ENCODE results near the gene PRMT1. TPM values are rescaled to one million over a fixed set of nuclear protein-coding genes. Genes with fewer than 3 reads are reported as not detected.

The PRMT1 gene
- 100 to 1,000 TPM; 115 to 116 TPM for total RNA-seq

GRCh38 chr19:49677231-49677900, at the start of gene PRMT1:
PRMT1 (plus strand) TSS chr19:49677271; CDS start chr19:49677281, 10 bp downstream.

GRCh38 chr19:49640113-49640898, 36.8 kb upstream of the PRMT1 start, which contains the start of gene RRAS:
RRAS (minus strand) TSS chr19:49640143; CDS start chr19:49640098, 45 bp downstream.

GRCh38 chr19:49641688-49642491, 35.2 kb upstream of the PRMT1 start, which contains the start of gene SCAF1:
SCAF1 (plus strand) TSS chr19:49642209; CDS start chr19:49645027, 2,818 bp downstream.

GRCh38 chr19:49665351-49666119, 11.5 kb upstream of the PRMT1 start, which contains the start of the genes BCL2L12 and IRF3:
BCL2L12 (plus strand) TSS chr19:49665933; CDS start chr19:49666693, 760 bp downstream.
IRF3 (minus strand) TSS chr19:49665857; CDS start chr19:49664838, 1,019 bp downstream.

GRCh38 chr19:49689133-49690078, 12.3 kb downstream of the PRMT1 start, which contains the start of gene ADM5:
ADM5 (plus strand) TSS chr19:49689594; CDS start chr19:49689838, 244 bp downstream.

GRCh38 chr19:49690656-49691242, 13.7 kb downstream of the PRMT1 start, which contains the start of gene CPT1C:
CPT1C (plus strand) TSS chr19:49691116; CDS start chr19:49692253, 1,137 bp downstream.

Small RNA genes within 50 kb of the gene (microRNA-seq; reads per million reads assigned to microRNA genes)
- not detected for gene MIR5088 (ENCODE audit: borderline microRNAs expressed, borderline replicate concordance)

Other genes with a start within 250 kb of the PRMT1 start
- gene SLC17A7, start 235.7 kb upstream of the PRMT1 start, total RNA-seq = under 1 TPM; 0.19 to 0.23 TPM
- gene PIH1D1, start 225.5 kb upstream of the PRMT1 start, total RNA-seq = 100 to 1,000 TPM; 175 to 179 TPM
- 10 to 100 TPM; 45.2 to 49.4 TPM for gene ALDH16A1, start 224.0 kb upstream of the PRMT1 start, total RNA-seq
- 100 to 1,000 TPM; 398 to 423 TPM for gene FLT3LG, start 203.1 kb upstream of the PRMT1 start, total RNA-seq
- gene RPL13A, start 189.7 kb upstream of the PRMT1 start, total RNA-seq = 1,000 to 10,000 TPM; 3,272 to 3,289 TPM
- 1,000 to 10,000 TPM; 3,280 to 3,427 TPM for gene RPS11, start 180.8 kb upstream of the PRMT1 start, total RNA-seq
- 10 to 100 TPM; 28.0 to 34.5 TPM for gene FCGRT, start 164.6 kb upstream of the PRMT1 start, total RNA-seq
- gene RCN3, start 149.3 kb upstream of the PRMT1 start, total RNA-seq = 1 to 10 TPM; 1.8 to 2.6 TPM
- 100 to 1,000 TPM; 408 to 414 TPM for gene NOSIP, start 96.7 kb upstream of the PRMT1 start, total RNA-seq
- 1 to 10 TPM; 1.8 to 2.2 TPM for gene PRRG2, start 96.0 kb upstream of the PRMT1 start, total RNA-seq
- 10 to 100 TPM; 39.3 to 40.8 TPM for gene PRR12, start 86.1 kb upstream of the PRMT1 start, total RNA-seq
- gene RRAS, start 37.1 kb upstream of the PRMT1 start, total RNA-seq = 10 to 100 TPM; 13.7 to 13.8 TPM
- 10 to 100 TPM; 53.6 to 55.0 TPM for gene SCAF1, start 35.1 kb upstream of the PRMT1 start, total RNA-seq
- gene IRF3, start 11.4 kb upstream of the PRMT1 start, total RNA-seq = 100 to 1,000 TPM; 148 to 156 TPM
- 10 to 100 TPM; 47.4 to 50.9 TPM for gene BCL2L12, start 11.3 kb upstream of the PRMT1 start, total RNA-seq
- gene ADM5, start 12.3 kb downstream of the PRMT1 start, total RNA-seq = 1 to 10 TPM; 4.8 to 5.3 TPM
- 1 to 10 TPM; 1.3 to 1.6 TPM for gene CPT1C, start 13.8 kb downstream of the PRMT1 start, total RNA-seq
- gene TSKS, start 86.0 kb downstream of the PRMT1 start, total RNA-seq = 1 to 10 TPM; 1.2 to 1.7 TPM
- gene AP2A1, start 89.7 kb downstream of the PRMT1 start, total RNA-seq = 10 to 100 TPM; 65.0 to 66.1 TPM
- 10 to 100 TPM; 15.4 to 16.7 TPM for gene FUZ, start 136.0 kb downstream of the PRMT1 start, total RNA-seq
- 10 to 100 TPM; 49.9 to 51.3 TPM for gene MED25, start 141.0 kb downstream of the PRMT1 start, total RNA-seq
- gene PTOV1, start 173.9 kb downstream of the PRMT1 start, total RNA-seq = 10 to 100 TPM; 78.1 to 84.8 TPM
- gene PNKP, start 190.3 kb downstream of the PRMT1 start, total RNA-seq = 100 to 1,000 TPM; 125 to 139 TPM
- 10 to 100 TPM; 19.8 to 20.9 TPM for gene AKT1S1, start 200.1 kb downstream of the PRMT1 start, total RNA-seq
- 10 to 100 TPM; 44.5 to 49.3 TPM for gene TBC1D17, start 200.4 kb downstream of the PRMT1 start, total RNA-seq
- gene IL4I1, start 219.6 kb downstream of the PRMT1 start, total RNA-seq = 1 to 10 TPM; 2.4 to 3.7 TPM